Measurements from ENCODE around the gene LILRA5.

GRCh38 chr19:54307389-54308020 is 5.5 kb downstream of the LILRA5 start:
- TF ChIP-seq POLR2A (IDR thresholded peaks at IDR 0.05; ENCODE audit: low read depth, low read length) (no peak), POLR2AphosphoS5 (IDR thresholded peaks at IDR 0.05; ENCODE audit: low read depth, low read length) (no peak)
